MCF 10A (cell line): ENCODE data around the gene CSNK1A1L. TPM values are rescaled to one million over a fixed set of nuclear protein-coding genes. Genes with fewer than 3 reads are reported as not detected.

Experiments
- BruUV-seq: library from RNA; stranded (reverse); fragments of 400-500 nt; replicated peaks from 2 replicates; lab custom pipeline; 2021; lab: Mats Ljungman, UMichigan
- CTCF ChIA-PET: fragments of 300-600 bp; sonication (Branson Sonifier 250); formaldehyde crosslinking; extraction: SDS; loops from one replicate; lab custom pipeline; 2021; ENCODE audit warnings: antibody characterized with exemption, inconsistent platforms; lab: Yijun Ruan, JAX
- POLR2A ChIA-PET: fragments of 300-600, 350-650 bp; sonication (Branson Sonifier 250); formaldehyde crosslinking; extraction: SDS; loops from one replicate; lab custom pipeline; 2020; ENCODE audit warnings: antibody characterized with exemption, inconsistent platforms; lab: Yijun Ruan, JAX
- DNase-seq: peaks from one replicate; pipeline ENCODE4 v3.0.0-alpha.2; 2018; ENCODE audit not compliant: unreplicated experiment
- H3K27ac Mint-ChIP-seq: one replicate; pipeline ENCODE4 v1.8.0; 2022; ENCODE audit warnings: mild to moderate bottlenecking, low read depth, mixed read lengths; ENCODE audit not compliant: unreplicated experiment
- H3K27me3 Mint-ChIP-seq: one replicate; pipeline ENCODE4 v1.8.0; 2022; ENCODE audit warnings: mixed read lengths; ENCODE audit not compliant: insufficient read depth, unreplicated experiment
- H3K36me3 Mint-ChIP-seq: one replicate; pipeline ENCODE4 v1.8.0; 2022; ENCODE audit warnings: mild to moderate bottlenecking, moderate library complexity, mixed read lengths; ENCODE audit not compliant: insufficient read depth, unreplicated experiment
- H3K4me1 Mint-ChIP-seq: one replicate; pipeline ENCODE4 v1.8.0; 2022; ENCODE audit warnings: mixed read lengths; ENCODE audit not compliant: insufficient read depth, unreplicated experiment
- H3K4me3 Mint-ChIP-seq: one replicate; pipeline ENCODE4 v1.8.0; 2022; ENCODE audit warnings: mild to moderate bottlenecking, moderate library complexity, mixed read lengths; ENCODE audit not compliant: unreplicated experiment
- H3K9me3 Mint-ChIP-seq: one replicate; pipeline ENCODE4 v1.8.0; 2022; ENCODE audit warnings: mixed read lengths; ENCODE audit not compliant: unreplicated experiment
- intact Hi-C: fragments of 100-400 bp; cut with micrococcal nuclease; formaldehyde crosslinking; loops from 2 replicates; pipeline ENCODE4 v1.14.1; 2022
- total RNA-seq: library from RNA; stranded (reverse); gene quantifications from 2 replicates; pipeline ENCODE4 v1.2.3, GENCODE V29; 2022
- TF ChIP-seq, protein P1 (sequence below): fragments of 200-600 bp; IDR thresholded peaks from one replicate; pipeline ENCODE4 v1.8.0; 2022; ENCODE audit warnings: antibody characterized with exemption, mild to moderate bottlenecking; ENCODE audit not compliant: unreplicated experiment

The CSNK1A1L gene
- total RNA-seq, 1 experiment from 2014 or later, result not detected

- Mint-ChIP-seq H3K4me1 (no peaks in the 10 kb centered on the region), H3K27me3 (no peaks in the 10 kb centered on the region), H3K27ac (no peak overlapping the region), H3K9me3 (no peaks in the 10 kb centered on the region), H3K36me3 (no peaks in the 10 kb centered on the region), H3K4me3 (no peak overlapping the region)
- TF ChIP-seq, protein P1, sequence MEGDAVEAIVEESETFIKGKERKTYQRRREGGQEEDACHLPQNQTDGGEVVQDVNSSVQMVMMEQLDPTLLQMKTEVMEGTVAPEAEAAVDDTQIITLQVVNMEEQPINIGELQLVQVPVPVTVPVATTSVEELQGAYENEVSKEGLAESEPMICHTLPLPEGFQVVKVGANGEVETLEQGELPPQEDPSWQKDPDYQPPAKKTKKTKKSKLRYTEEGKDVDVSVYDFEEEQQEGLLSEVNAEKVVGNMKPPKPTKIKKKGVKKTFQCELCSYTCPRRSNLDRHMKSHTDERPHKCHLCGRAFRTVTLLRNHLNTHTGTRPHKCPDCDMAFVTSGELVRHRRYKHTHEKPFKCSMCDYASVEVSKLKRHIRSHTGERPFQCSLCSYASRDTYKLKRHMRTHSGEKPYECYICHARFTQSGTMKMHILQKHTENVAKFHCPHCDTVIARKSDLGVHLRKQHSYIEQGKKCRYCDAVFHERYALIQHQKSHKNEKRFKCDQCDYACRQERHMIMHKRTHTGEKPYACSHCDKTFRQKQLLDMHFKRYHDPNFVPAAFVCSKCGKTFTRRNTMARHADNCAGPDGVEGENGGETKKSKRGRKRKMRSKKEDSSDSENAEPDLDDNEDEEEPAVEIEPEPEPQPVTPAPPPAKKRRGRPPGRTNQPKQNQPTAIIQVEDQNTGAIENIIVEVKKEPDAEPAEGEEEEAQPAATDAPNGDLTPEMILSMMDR, result no peak
- intact Hi-C loops, result no loop called here
- ChIA-PET CTCF (interaction anchor here (9.8 kb wide), 1 partner anchor 490 kb away, joined by 103 read pairs; the partner anchor contains the start of gene POSTN), POLR2A (no interaction called here)
- no TSS peak for BruUV-seq
- DNase-seq, result no peak
These were observed 8.1 kb upstream of the CSNK1A1L start for GRCh38 chr13:37113534-37113933.

DNA sequence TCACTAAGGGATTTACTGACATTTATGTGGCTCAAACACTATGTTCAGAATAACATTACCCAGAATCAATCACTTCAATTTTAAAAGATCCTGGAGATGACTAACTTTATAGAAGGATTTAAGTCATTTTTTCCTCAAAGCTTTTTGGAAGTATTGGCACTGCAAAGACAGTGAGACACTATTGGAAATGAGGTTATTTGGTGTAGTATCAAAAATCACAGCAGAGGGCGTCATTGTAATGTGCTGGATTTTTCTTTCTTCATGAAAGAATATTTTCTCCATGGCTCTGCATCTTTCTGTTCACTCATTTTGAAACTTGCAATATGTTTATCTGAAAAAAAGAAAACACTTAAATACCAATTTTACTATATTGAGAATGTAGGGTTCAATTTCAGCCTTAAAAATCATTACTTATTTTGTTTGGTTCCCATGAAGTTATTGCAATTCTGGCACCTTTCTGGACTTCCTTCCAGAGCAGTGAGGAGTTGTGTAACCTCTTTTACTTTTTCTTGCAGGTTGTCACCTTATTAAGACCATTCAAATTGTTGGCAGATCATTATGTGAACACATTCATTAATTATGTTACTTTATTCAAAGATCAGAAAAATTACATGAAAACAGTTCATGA is 3.7 kb upstream of the CSNK1A1L start:
- Mint-ChIP-seq H3K27ac (no peak overlapping the region), H3K4me1 (peaks cover 19% of the 10 kb centered on the region), H3K27me3 (no peaks in the 10 kb centered on the region), H3K4me3 (no peak overlapping the region), H3K36me3 (no peaks in the 10 kb centered on the region), H3K9me3 (no peaks in the 10 kb centered on the region)
- intact Hi-C loops, result loop anchor here (1.0 to 2.0 kb wide), 2 partner anchors 34 to 493 kb away; no protein-coding TSS in a partner anchor
- no TSS peak for BruUV-seq
- TF ChIP-seq, protein P1, result peak; percentile 74
- ChIA-PET CTCF (interaction anchor here (1.1 to 9.8 kb wide), 6 partner anchors 14 to 526 kb away, joined by 3 to 103 read pairs (median 4); partner anchors contain the start of gene POSTN), POLR2A (interaction anchor here (0.6 to 0.7 kb wide), 2 partner anchors 38 to 379 kb away, joined by 3 to 4 read pairs; no protein-coding TSS in a partner anchor)
- peak; percentile 55 for DNase-seq

DNA sequence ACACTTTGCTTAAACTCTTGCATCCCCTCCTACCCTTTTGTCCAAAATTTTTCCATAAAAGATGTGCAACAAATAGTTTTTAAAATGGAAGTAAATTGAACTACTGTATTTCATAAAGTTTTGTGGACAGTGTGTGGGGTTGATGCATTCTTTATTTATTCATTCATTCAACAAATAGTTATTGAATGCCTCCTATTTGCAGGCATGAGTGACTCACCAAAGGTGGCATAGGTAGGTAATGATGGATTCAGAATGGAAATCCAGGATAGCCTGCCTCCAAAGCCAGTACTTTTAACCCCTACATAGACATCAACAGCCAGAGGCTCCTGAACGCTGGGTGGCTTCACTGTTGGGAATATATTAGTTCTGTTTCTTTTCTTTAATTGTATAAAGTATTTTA is 2.4 kb upstream of the CSNK1A1L start:
- Mint-ChIP-seq H3K27ac (no peak overlapping the region), H3K9me3 (no peaks in the 10 kb centered on the region), H3K36me3 (no peaks in the 10 kb centered on the region), H3K4me3 (no peak overlapping the region), H3K4me1 (peaks cover 19% of the 10 kb centered on the region), H3K27me3 (no peaks in the 10 kb centered on the region)
- CTCF ChIA-PET, result interaction anchor here (1.1 to 9.8 kb wide), 6 partner anchors 13 to 527 kb away, joined by 3 to 103 read pairs (median 4); partner anchors contain the start of gene POSTN
- POLR2A ChIA-PET, result interaction anchor here (0.7 to 0.8 kb wide), 2 partner anchors 29 to 469 kb away, joined by 3 read pairs; no protein-coding TSS in a partner anchor
- TF ChIP-seq, protein P1, result no peak
- DNase-seq, result no peak
- BruUV-seq, result no TSS peak
- intact Hi-C loops, result loop anchor here (2.0 kb wide), 1 partner anchor 33 kb away; no protein-coding TSS in a partner anchor

DNA sequence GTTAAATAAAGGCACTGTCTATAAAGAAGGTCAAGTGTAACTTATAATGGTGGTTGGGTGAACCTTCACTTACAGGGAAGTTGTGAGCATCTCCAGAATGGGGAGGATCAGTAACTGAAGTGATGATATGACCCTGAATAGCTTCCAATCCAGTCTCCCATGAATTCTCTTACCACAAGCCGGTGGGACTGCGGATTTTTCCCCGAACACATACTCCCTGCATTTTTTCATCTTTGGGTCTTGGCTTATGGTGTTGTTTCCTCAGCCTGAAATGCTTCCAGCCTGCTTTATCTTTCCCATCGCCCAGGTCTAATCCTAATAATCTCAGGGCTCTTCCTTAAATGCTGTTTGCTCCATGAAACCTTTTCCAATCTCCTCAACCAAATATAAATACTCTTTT is 2.0 kb upstream of the CSNK1A1L start:
- DNase-seq, result no peak
- intact Hi-C loops, result no loop called here
- Mint-ChIP-seq H3K4me3 (no peak overlapping the region), H3K9me3 (no peaks in the 10 kb centered on the region), H3K27me3 (no peaks in the 10 kb centered on the region), H3K27ac (no peak overlapping the region), H3K4me1 (peaks cover 19% of the 10 kb centered on the region), H3K36me3 (no peaks in the 10 kb centered on the region)
- ChIA-PET CTCF (interaction anchor here (0.6 to 9.8 kb wide), 4 partner anchors 157 to 496 kb away, joined by 3 to 103 read pairs (median 3); partner anchors contain the start of gene POSTN), POLR2A (interaction anchor here (0.6 kb wide), 1 partner anchor 104 kb away, joined by 3 read pairs; no protein-coding TSS in a partner anchor)
- BruUV-seq, result no TSS peak
- TF ChIP-seq, protein P1, result no peak
